Stimulated activated CD4-positive, alpha-beta T cell treated with anti-CD3 and anti-CD28 coated beads, TNF-alpha, amount 100 ng/mL, for 24 hours (primary cell): Measurements from ENCODE around the gene TAMALIN.

Experiments
- DNase-seq, 3 experiments: peaks; one replicate each; pipeline ENCODE4 v3.0.0-alpha.2; 2020; ENCODE audit warnings: low read depth in 3 of 3

The TAMALIN gene

DNA sequence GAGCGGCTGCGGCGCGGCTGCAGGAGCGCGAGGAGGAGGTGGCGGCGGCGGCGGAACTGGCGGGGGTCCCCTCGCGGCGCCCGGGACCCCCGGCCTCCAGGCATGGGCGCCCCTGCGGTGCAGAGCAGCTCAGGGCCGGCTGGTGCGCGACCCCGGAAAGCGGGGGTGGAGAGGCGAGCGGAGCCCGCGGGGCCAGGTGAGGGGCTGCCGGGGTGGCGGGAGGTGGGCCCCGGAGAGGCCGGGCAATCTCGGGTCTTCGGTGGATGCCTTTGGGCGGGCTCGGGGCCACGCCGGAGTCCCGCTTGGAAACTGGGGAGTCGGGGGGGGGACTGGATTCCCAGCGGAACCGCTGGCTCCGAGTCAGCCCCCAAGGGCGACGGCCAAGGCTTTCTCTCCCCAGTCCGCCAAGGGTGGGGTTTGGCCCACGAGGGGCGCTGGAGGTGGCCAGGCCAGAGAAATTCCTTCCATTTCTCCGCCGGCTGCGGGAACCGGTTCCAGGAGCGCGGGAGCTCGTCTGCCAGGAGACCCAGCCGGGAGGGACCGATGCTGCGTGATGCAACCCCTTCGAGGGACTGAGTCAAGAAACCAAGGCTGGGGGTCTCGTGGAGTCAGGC, 30.6 kb downstream of the TAMALIN start:
- no peak for DNase-seq

DNA sequence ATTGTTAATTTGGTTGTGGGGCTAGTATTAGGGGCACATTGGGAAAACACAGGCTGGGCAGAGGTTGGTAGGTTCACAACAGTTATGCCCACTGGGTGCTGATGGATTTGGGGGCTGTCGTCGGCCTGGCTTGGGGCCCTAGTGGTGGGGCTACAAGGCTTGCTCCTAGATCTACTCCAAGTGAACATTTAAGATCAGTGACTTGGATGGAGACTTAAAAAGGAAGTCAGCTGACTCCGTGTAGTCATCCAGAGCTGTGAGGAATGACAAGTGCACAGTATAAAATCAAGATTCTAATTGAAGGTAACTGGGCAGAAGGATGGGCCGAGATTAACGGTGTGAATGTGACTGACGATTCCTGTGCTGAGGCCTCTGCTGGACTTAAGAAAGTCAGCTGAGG, 31.7 kb downstream of the TAMALIN start:
- no peak for DNase-seq

GRCh38 chr12:52041035-52041434, 34.3 kb downstream of the TAMALIN start:
- DNase-seq, result no peak

DNA sequence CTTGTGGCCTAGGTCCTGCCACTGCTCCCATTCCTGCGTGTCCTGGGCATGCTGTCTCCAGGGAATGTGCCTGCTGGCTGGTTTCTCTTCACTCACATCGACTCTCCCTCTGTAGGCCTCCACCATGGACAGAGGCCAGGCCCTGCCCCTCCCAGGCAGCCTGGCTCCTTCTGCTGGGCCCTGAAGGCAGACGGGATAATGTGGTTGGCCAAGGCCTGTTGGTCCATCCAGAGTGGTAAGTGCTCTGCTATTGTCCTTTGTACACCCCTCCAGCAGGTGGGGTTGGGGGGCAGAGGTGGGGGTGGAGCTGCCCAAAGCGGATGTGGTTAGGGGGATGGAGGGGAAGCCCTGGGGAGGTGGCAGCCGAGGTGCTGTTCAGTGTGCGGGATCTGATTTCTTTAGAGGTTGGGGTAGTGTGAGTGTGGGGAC, 35.0 kb downstream of the TAMALIN start:
- no peak for DNase-seq

- DNase-seq, result no peak
Observed at GRCh38 chr12:52042706-52043385, 36.1 kb downstream of the TAMALIN start.

GRCh38 chr12:52043386-52044212, 36.9 kb downstream of the TAMALIN start:
- no peak for DNase-seq

GRCh38 chr12:52044292-52044983, 37.7 kb downstream of the TAMALIN start:
- DNase-seq, result no peak

- no peak for DNase-seq
Observed at GRCh38 chr12:52045794-52046199, 39.1 kb downstream of the TAMALIN start.

DNA sequence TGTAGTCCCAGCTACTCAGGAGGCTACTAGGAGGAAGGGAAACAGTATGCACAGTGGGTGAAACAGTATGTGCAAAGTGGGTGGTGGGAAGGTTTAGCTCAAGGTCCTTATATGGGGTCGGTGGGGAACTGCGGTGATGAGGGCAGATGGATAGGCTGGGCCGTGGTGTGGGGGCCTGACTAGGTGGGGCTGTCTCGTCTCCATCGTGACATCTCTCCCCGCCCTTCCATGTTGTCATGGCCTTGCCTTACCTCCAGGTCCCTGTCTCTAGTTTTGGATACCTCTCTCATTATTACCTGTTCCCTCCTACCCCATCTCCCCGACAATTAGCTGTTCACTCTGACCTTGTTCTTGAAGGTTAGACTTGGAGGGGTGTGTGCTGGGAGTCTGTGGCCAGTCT, 40.1 kb downstream of the TAMALIN start:
- DNase-seq, result no peak

GRCh38 chr12:52049286-52049685, 42.5 kb downstream of the TAMALIN start:
- no peak for DNase-seq

DNA sequence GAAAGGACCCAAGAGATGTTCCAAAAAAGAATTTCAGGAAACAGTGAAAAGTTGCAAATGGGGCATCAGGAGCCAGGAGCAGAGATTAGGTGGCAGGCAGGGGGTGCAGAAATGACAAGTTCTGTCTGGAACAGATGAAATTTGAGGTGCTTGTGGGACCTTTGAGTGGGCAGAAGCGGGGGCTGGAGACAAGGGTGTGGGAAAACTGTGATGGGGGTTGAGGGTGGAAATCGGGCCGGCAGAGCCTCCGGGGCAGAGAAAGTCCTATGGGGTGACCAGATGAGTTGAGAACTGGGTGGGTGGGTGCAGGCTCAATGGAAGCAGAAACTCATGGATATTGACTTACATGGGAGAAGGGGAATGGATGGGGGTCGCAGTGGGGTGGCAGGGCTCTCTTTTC, 42.9 kb downstream of the TAMALIN start:
- no peak for DNase-seq

DNA sequence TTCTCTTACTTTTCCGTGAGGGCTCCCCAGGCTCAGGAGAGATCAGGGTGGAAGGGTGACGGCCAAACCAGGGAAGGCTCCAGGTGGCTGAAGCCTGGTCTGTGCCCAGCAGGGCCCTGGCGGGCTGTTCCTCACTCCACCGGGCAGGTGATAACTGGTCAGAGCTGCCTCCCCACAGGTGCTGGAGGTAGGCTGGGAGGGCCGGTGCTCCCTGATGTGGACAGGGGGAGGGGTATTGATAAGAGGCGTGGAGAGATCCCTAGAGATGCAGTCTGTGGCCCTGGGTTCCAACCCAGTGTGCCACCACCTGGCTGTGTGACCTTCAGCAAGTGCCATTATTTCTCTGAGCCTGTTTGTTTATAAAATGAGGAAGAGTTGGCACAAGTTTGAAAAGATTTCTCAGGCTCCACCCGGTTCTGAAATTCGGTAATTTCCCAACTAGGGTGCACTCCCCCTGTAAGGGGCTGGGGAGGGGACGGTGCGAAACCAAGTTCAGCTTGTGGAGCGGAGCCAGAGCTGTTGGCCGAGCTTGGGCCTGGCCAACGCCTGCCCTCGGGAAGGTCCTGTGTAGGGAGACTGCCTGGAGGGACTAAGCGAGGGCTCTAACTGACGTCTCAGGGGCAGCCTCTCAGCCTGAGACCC, 43.5 kb downstream of the TAMALIN start:
- DNase-seq, result no peak

DNA sequence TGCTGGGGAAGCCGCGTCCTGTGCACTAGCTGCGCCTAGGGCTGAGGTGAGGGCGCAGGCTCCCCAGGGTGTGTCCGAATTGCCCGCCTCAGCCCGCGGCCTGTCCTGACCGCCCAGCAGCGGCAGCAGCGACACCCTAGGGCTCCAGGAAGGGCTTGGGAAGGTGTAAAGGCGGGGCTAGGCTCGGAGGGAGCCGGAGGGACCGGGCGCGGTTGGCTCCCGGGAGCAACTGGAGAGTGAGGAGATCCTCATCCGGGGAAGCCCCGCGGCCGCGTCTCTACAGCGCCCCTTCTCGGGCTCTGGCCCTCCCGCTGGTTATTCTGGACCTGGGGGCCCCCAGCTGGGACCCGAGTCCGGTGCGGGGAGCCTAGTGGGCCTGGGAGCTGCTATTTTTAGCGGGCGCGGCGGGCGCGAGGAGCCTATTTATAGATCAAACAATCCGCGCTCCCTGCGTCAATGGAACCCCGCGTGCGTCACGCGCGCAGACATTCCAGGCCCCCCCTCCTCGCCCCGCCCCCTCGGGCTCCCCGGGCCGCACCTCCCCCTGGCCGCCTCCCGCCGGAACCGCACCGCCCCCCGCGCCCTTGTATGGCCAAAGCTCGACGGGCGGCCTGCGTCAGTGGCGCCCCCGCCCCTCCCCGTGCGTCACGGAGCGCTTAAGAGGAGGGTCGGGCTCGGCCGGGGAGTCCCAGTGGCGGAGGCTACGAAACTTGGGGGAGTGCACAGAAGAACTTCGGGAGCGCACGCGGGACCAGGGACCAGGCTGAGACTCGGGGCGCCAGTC, 44.2 kb downstream of the TAMALIN start, which contains the start of gene NR4A1:
NR4A1 (plus strand) TSS at position 685 of the 784 bp plus-strand sequence. CDS start 2,887 bp downstream, outside the sequence.
- DNase-seq, result peak; percentile 97 to 99 (median 99)

DNA sequence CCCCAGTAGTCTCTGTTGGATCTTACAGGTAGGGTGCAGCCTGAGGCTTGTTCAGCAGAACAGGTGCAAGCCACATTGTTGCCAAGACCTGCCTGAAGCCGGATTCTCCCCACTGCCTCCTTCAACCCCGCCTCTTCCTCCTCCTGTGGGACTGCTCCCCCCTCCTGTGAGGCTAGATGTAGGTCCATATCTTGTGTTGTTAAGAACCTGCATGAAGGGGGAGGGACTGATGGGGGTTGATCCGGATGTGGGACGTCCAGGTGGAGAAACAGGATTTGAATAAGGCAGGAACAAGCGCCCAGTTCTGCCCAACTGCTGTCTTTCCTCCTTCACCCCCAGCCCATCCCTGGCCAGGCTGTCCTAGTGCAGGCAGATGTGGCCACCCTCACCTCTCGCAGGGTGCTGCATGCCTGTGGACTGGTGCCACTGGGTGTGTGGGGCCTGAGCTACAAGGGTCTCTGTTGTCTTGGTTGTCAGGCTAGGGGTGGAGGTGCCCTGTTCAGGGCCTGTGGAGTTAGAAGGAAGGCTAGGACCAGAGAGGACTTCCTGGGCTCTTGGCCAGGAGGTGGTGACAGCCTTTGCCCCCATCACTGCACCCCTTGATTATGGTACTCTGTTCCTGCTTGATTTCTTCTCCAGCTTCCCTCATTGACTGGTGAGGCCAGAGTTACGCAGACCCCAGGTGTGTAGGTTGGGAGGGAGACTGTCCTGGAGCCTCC, 45.9 kb downstream of the TAMALIN start:
- no peak for DNase-seq

DNA sequence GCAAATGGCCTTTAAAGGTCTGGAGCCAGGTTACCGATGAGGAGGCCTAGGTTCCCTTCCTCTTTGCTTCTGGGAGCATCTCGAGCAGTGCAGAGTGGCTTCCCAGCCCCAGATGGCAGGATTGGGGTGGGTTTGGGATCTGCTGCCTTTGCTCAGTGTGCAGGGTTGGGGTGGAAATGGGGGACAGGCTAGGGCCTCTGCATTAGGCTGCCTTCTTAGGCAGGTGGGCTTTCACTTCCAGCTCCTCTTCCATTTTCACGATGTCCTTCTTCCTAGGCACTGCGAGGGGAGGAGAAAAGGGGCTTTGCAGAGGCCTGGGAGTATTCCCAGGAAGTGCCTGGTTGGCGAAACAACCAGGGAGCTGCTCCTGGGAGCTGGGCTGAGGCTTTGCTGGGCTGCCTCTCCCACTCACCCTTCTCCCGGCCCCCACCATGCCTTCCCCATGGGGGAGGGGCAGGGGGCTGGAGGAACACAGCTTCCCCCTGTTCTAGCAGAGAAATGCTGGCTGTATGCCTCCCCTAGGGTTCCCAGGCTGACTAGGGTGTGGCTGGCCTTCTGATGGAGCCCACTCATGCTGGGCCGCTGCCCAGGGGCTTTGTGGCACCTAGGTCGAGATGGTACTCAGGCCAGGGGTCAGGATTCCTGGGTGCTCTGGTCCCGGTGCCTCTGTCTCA, 46.9 kb downstream of the TAMALIN start:
- no peak for DNase-seq

- DNase-seq, result no peak
Observed at GRCh38 chr12:52054231-52054832, 47.6 kb downstream of the TAMALIN start.

DNA sequence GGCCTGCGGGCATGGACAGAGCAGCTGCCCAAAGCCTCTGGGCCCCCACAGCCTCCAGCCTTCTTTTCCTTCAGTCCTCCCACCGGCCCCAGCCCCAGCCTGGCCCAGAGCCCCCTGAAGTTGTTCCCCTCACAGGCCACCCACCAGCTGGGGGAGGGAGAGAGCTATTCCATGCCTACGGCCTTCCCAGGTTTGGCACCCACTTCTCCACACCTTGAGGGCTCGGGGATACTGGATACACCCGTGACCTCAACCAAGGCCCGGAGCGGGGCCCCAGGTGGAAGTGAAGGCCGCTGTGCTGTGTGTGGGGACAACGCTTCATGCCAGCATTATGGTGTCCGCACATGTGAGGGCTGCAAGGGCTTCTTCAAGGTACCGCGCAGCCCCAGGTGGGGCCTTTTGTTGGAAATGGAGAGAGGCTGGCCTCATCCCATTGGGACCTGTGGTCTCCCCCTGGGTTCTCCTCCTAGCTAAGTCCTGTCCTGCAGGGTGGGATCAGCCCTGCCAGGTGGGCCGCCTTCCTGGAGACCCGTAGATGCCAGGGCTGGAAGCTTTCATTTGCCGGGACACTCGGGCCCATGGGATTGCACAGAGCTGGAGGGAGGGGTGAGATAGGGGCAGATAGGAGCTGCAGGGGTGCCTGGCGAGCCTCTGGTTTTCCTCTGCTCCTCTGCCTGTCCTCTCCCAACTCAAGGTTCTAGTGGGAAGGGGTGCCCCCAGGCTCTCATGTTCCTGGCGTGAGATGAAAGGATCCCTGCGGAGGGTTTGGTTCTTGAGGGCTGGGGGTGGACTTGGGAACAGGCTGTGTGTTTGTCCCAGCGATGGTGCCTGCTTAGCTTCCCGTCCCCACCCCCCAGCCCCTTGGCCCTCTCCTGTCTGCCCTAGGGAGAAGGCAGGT, 48.3 kb downstream of the TAMALIN start:
- no peak for DNase-seq
